Panc1 (cell line): ENCODE measurements around the gene METTL1. TPM values are rescaled to one million over a fixed set of nuclear protein-coding genes. Genes with fewer than 3 reads are reported as not detected.

Source experiments
- ATAC-seq: fragments of 200-7000 bp; cut with Tn5 transposase; 2 replicates; pipeline ENCODE4 v1.9.1; 2020; ENCODE audit warnings: mild to moderate bottlenecking, moderate library complexity
- BruUV-seq: library from RNA; stranded (reverse); fragments of 400-500 nt; replicated peaks from 2 replicates; lab custom pipeline; 2021; lab: Mats Ljungman, UMichigan
- CTCF ChIA-PET: fragments of 300-600 bp; sonication (Branson Sonifier 250); formaldehyde crosslinking; loops from one replicate; lab custom pipeline; 2022; ENCODE audit warnings: antibody characterized with exemption; lab: Charles Lee
- POLR2A ChIA-PET: fragments of 300-600 bp; sonication (Branson Sonifier 250); formaldehyde crosslinking; loops from one replicate; lab custom pipeline; 2022; ENCODE audit warnings: antibody characterized with exemption; lab: Charles Lee
- DNase-seq: peaks from one replicate; pipeline ENCODE4 v3.0.0-alpha.2; 2010; ENCODE audit warnings: low read depth, low spot score
- H3K27ac ChIP-seq: 2 replicates; pipeline ENCODE4 v1.5.1; 2011; ENCODE audit warnings: mild to moderate bottlenecking, low read length, inconsistent platforms
- H3K27me3 ChIP-seq: fragments of 200-500 bp; sonication (Bioruptor generic); 2 replicates; pipeline ENCODE4 v1.6.0; 2014; ENCODE audit warnings: low read length, inconsistent platforms; ENCODE audit not compliant: control insufficient read depth, insufficient read depth
- H3K36me3 ChIP-seq: fragments of 200-500 bp; sonication (Bioruptor generic); 2 replicates; pipeline ENCODE4 v1.5.1; 2014; ENCODE audit warnings: inconsistent platforms, mild to moderate bottlenecking, low read length, moderate library complexity; ENCODE audit not compliant: control insufficient read depth, insufficient read depth
- H3K4me1 ChIP-seq: 2 replicates; pipeline ENCODE4 v1.5.1; 2011; ENCODE audit warnings: inconsistent platforms, mild to moderate bottlenecking, low read length, moderate library complexity; ENCODE audit not compliant: control insufficient read depth, insufficient read depth
- H3K4me3 ChIP-seq, 2 experiments: 2 replicates each; pipeline ENCODE4 v1.5.1; 2011 to 2012; ENCODE audit warnings: low read depth in 2 of 2, low read length in 2 of 2, mild to moderate bottlenecking in 2 of 2, inconsistent platforms in 1 of 2, moderate library complexity in 1 of 2
- H3K9me3 ChIP-seq: fragments of 200-500 bp; sonication (Bioruptor generic); 2 replicates; pipeline ENCODE4 v1.5.1; 2014; ENCODE audit warnings: low read depth, mild to moderate bottlenecking, inconsistent platforms, low read length, moderate library complexity; ENCODE audit not compliant: control insufficient read depth, insufficient read depth
- CTCF ChIP-seq: fragments of 450-650 bp; IDR thresholded peaks from 2 replicates; pipeline ENCODE4 v1.5.1; 2017; ENCODE audit warnings: mild to moderate bottlenecking
- POLR2AphosphoS5 ChIP-seq: IDR thresholded peaks from 2 replicates; pipeline ENCODE4 v1.6.1; 2012; ENCODE audit warnings: mild to moderate bottlenecking, low read depth, low read length, moderate library complexity
- REST ChIP-seq, 2 experiments: IDR thresholded peaks; 2 replicates each; pipeline ENCODE4 v1.6.1; 2011 to 2012; ENCODE audit warnings: low read depth in 2 of 2, control low read depth in 1 of 2, low read length in 1 of 2, mild to moderate bottlenecking in 1 of 2, moderate library complexity in 1 of 2; ENCODE audit not compliant: insufficient read depth in 1 of 2
- SIN3A ChIP-seq: IDR thresholded peaks from 2 replicates; pipeline ENCODE4 v1.6.1; 2012; ENCODE audit warnings: low read depth, mild to moderate bottlenecking, low read length, moderate library complexity, borderline replicate concordance; ENCODE audit not compliant: insufficient read depth
- TCF7L2 ChIP-seq: IDR thresholded peaks from 2 replicates; pipeline ENCODE4 v1.6.1; 2011; ENCODE audit warnings: mild to moderate bottlenecking, low read depth, low read length, inconsistent platforms
- in situ Hi-C: cut with HindIII; loops from 2 replicates; pipeline ENCODE4 v1.10.0; 2016; ENCODE audit warnings: low sequenced_read_pairs, low pct_unique_long_range_greater_than_20kb
- intact Hi-C: fragments of 100-400 bp; cut with micrococcal nuclease; formaldehyde crosslinking; loops from one replicate; pipeline ENCODE4 v1.10.0; 2022; ENCODE audit not compliant: unreplicated experiment
- total RNA-seq: library from RNA; stranded (reverse); gene quantifications from one replicate; pipeline ENCODE4 v1.2.1, GENCODE V29; 2021; ENCODE audit not compliant: unreplicated experiment

Gene METTL1
- total RNA-seq, 1 experiment from 2014 or later, result 46.5 TPM

GRCh38 chr12:57730336-57731067 lies 41.4 kb downstream of the METTL1 start:
- Histone ChIP-seq H3K4me1 (peaks cover 4% of the 10 kb centered on the region; the same call in 1 of the 2 replicates), H3K9me3 (no peaks in the 10 kb centered on the region), H3K27me3 (no peaks in the 10 kb centered on the region), H3K36me3 (no peaks in the 10 kb centered on the region), H3K27ac (no peak overlapping the region), H3K4me3 (no peak overlapping the region)
- no peak for TF ChIP-seq CTCF
- TF ChIP-seq SIN3A, result no peak
- TF ChIP-seq TCF7L2, result no peak
- TF ChIP-seq REST (IDR thresholded peaks at IDR 0.05; ENCODE audit: insufficient read depth in 1 of 2, low read depth in 2 of 2, low read length in 1 of 2), result no peak
- no peak for TF ChIP-seq POLR2AphosphoS5
- intact Hi-C loops (no loop called here), in situ Hi-C loops (no loop called here)
- POLR2A ChIA-PET, result no interaction called here
- no peak for ATAC-seq
- no TSS peak for BruUV-seq
- DNase-seq, result no peak
- CTCF ChIA-PET, result no interaction called here

GRCh38 chr12:57729321-57729844 lies 42.5 kb downstream of the METTL1 start:
- BruUV-seq, result no TSS peak
- Histone ChIP-seq H3K4me3 (no peak overlapping the region), H3K27ac (no peak overlapping the region), H3K4me1 (peaks cover 4% of the 10 kb centered on the region; the same call in 1 of the 2 replicates), H3K27me3 (no peaks in the 10 kb centered on the region), H3K9me3 (no peaks in the 10 kb centered on the region), H3K36me3 (no peaks in the 10 kb centered on the region)
- TF ChIP-seq CTCF (no peak), SIN3A (no peak), POLR2AphosphoS5 (no peak), TCF7L2 (no peak), REST (IDR thresholded peaks at IDR 0.05; ENCODE audit: insufficient read depth in 1 of 2, low read depth in 2 of 2, low read length in 1 of 2) (no peak)
- DNase-seq (no peak), ATAC-seq (no peak)
- POLR2A ChIA-PET, result no interaction called here
- intact Hi-C loops, result no loop called here
- CTCF ChIA-PET, result no interaction called here
- in situ Hi-C loops, result no loop called here
